Keratinocyte (primary cell): ENCODE results near the gene TUBGCP6. TPM values are rescaled to one million over a fixed set of nuclear protein-coding genes. Genes with fewer than 3 reads are reported as not detected.

Experiments
- DNase-seq: peaks from one replicate; pipeline ENCODE4 v3.0.0-alpha.2; 2011; ENCODE audit warnings: low read depth, missing footprints, low spot score
- FAIRE-seq: peaks from 2 replicates; lab custom pipeline; 2011; peaks lifted over from hg19 to GRCh38; lab: Jason Lieb, UNC
- H2AFZ ChIP-seq: 2 replicates; pipeline ENCODE4 v1.6.0; 2012; ENCODE audit warnings: low read length, control low read depth, inconsistent platforms; ENCODE audit not compliant: control insufficient read depth
- H3K27ac ChIP-seq: 2 replicates; pipeline ENCODE4 v1.5.1; 2011; ENCODE audit warnings: low read length; ENCODE audit not compliant: control insufficient read depth, insufficient read depth
- H3K27me3 ChIP-seq: 3 replicates; pipeline ENCODE4 v1.6.0; 2011; ENCODE audit warnings: low read length; ENCODE audit not compliant: control insufficient read depth, insufficient read depth; ENCODE audit errors: extremely low read depth
- H3K36me3 ChIP-seq, 2 experiments: 2 replicates in 1 of 2; 3 replicates in 1 of 2; pipeline ENCODE4 v1.5.1; 2011; ENCODE audit warnings: low read length in 2 of 2, mild to moderate bottlenecking in 1 of 2; ENCODE audit not compliant: control insufficient read depth in 2 of 2, insufficient read depth in 2 of 2; ENCODE audit errors: extremely low read depth in 1 of 2
- H3K4me1 ChIP-seq: 3 replicates; pipeline ENCODE4 v1.5.1; 2011; ENCODE audit warnings: low read length; ENCODE audit not compliant: control insufficient read depth, insufficient read depth; ENCODE audit errors: extremely low read depth
- H3K4me2 ChIP-seq: 3 replicates; pipeline ENCODE4 v1.6.0; 2011; ENCODE audit warnings: low read depth, low read length; ENCODE audit not compliant: control insufficient read depth, insufficient read depth; ENCODE audit errors: extremely low read depth
- H3K4me3 ChIP-seq, 3 experiments: fragments of 200-600 bp in 1 of 3; sonication (generic) in 1 of 3; 2 replicates in 2 of 3; 3 replicates in 1 of 3; pipeline ENCODE4 v1.5.1; 2011 to 2016; ENCODE audit warnings: low read length in 3 of 3, mild to moderate bottlenecking in 3 of 3, control low read depth in 2 of 3, inconsistent platforms in 1 of 3, low read depth in 1 of 3, mixed read lengths in 1 of 3, mixed run types in 1 of 3, moderate library complexity in 1 of 3; ENCODE audit not compliant: control insufficient read depth in 2 of 3, insufficient read depth in 2 of 3; ENCODE audit errors: extremely low read depth in 1 of 3
- H3K79me2 ChIP-seq: 2 replicates; pipeline ENCODE4 v1.6.0; 2012; ENCODE audit warnings: low read length; ENCODE audit not compliant: control insufficient read depth, insufficient read depth
- H3K9ac ChIP-seq: 3 replicates; pipeline ENCODE4 v1.6.0; 2011; ENCODE audit warnings: low read length; ENCODE audit not compliant: control insufficient read depth, insufficient read depth; ENCODE audit errors: extremely low read depth
- H3K9me1 ChIP-seq: 3 replicates; pipeline ENCODE4 v1.6.0; 2011; ENCODE audit warnings: low read length; ENCODE audit not compliant: control insufficient read depth, insufficient read depth; ENCODE audit errors: extremely low read depth
- H3K9me3 ChIP-seq: 2 replicates; pipeline ENCODE4 v1.5.1; 2012; ENCODE audit warnings: low read depth, low read length; ENCODE audit not compliant: control insufficient read depth
- H4K20me1 ChIP-seq: 3 replicates; pipeline ENCODE4 v1.6.0; 2011; ENCODE audit warnings: low read length; ENCODE audit not compliant: control insufficient read depth, insufficient read depth; ENCODE audit errors: extremely low read depth
- EZH2 ChIP-seq: IDR thresholded peaks from one replicate; pipeline ENCODE4 v1.6.1; 2012; ENCODE audit warnings: inconsistent platforms, mild to moderate bottlenecking, low read length, moderate library complexity
- dilution Hi-C: fragments of 300-500 bp; cut with MboI; formaldehyde crosslinking; loops from one replicate; pipeline ENCODE4 v1.7.0; 2020; ENCODE audit warnings: low sequenced_read_pairs; ENCODE audit not compliant: extremely low pct_ligation_motif_present
- polyA plus RNA-seq, 5 experiments: library from polyadenylated mRNA; depleted of rRNA in 3 of 5; stranded (reverse) in 3 of 5; stranded (forward) in 1 of 5; unstranded in 1 of 5; fragments of >200 nt; gene quantifications; 1 replicate in 1 of 5; 2 replicates in 3 of 5; 3 replicates in 1 of 5; pipeline versions ENCODE4 v1.2.1 to v1.2.3, GENCODE V29; 2011 to 2012; ENCODE audit warnings: missing spikeins in 2 of 5, low read depth in 1 of 5, low replicate concordance in 1 of 5
- TF ChIP-seq, protein P1 (sequence below), 3 experiments: IDR thresholded peaks in 1 of 3; conservative IDR thresholded peaks in 1 of 3; optimal IDR thresholded peaks in 1 of 3; 2 replicates in 2 of 3; 3 replicates in 1 of 3; pipeline versions ENCODE3 to v1.5.1; 2011; ENCODE audit warnings: low read length in 3 of 3, mild to moderate bottlenecking in 3 of 3, moderate library complexity in 2 of 3, control low read depth in 1 of 3, inconsistent platforms in 1 of 3; ENCODE audit not compliant: insufficient read depth in 2 of 3; ENCODE audit errors: extremely low read depth in 1 of 3

TUBGCP6 gene
- polyA plus RNA-seq, 1 donor (not counting 4 experiments of a cell fraction or from before 2014, with no cell fraction given) = 10.1 TPM

DNA sequence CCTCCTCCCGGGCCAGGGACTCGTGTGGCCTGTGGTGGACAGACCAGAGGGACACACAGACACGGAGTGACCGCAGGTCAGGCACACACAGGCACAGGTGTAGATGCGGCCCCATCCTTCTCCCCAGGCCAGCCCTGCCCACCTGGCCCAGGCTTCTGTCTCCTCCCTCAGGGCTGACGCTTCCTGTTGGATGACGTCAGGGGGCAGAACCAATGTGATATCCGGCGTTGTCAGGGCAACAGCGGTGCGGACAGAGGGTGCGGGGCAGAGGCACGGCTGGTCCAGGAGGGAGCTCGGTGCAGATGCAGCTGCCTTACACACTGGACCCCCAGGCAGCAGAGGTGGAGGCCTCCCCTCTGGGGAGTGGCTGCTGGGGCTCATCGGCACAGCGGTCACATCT, 2.9 kb upstream of the TUBGCP6 start:
- Histone ChIP-seq H2AFZ (no peak overlapping the region), H3K4me3 (no peak overlapping the region), H3K4me2 (no peak overlapping the region), H3K4me1 (peaks cover 15% of the 10 kb centered on the region), H3K27me3 (no peaks in the 10 kb centered on the region), H3K27ac (no peak overlapping the region), H4K20me1 (peaks cover 3% of the 10 kb centered on the region), H3K36me3 (peaks cover 4 to 9% of the 10 kb centered on the region in 2 experiments), H3K9me3 (no peaks in the 10 kb centered on the region), H3K79me2 (peaks cover 34% of the 10 kb centered on the region), H3K9ac (no peak overlapping the region), H3K9me1 (no peaks in the 10 kb centered on the region)
- TF ChIP-seq, protein P1, sequence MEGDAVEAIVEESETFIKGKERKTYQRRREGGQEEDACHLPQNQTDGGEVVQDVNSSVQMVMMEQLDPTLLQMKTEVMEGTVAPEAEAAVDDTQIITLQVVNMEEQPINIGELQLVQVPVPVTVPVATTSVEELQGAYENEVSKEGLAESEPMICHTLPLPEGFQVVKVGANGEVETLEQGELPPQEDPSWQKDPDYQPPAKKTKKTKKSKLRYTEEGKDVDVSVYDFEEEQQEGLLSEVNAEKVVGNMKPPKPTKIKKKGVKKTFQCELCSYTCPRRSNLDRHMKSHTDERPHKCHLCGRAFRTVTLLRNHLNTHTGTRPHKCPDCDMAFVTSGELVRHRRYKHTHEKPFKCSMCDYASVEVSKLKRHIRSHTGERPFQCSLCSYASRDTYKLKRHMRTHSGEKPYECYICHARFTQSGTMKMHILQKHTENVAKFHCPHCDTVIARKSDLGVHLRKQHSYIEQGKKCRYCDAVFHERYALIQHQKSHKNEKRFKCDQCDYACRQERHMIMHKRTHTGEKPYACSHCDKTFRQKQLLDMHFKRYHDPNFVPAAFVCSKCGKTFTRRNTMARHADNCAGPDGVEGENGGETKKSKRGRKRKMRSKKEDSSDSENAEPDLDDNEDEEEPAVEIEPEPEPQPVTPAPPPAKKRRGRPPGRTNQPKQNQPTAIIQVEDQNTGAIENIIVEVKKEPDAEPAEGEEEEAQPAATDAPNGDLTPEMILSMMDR (optimal IDR thresholded peaks at IDR 0.05 in 1 of 3, IDR thresholded peaks at IDR 0.05 in 1 of 3, conservative IDR thresholded peaks at IDR 0.05 in 1 of 3; ENCODE audit: extremely low read depth in 1 of 3, insufficient read depth in 2 of 3, low read length in 3 of 3) = no peak
- no peak for TF ChIP-seq EZH2
- FAIRE-seq (no peak), DNase-seq (no peak)
- dilution Hi-C loops = no loop called here

DNA sequence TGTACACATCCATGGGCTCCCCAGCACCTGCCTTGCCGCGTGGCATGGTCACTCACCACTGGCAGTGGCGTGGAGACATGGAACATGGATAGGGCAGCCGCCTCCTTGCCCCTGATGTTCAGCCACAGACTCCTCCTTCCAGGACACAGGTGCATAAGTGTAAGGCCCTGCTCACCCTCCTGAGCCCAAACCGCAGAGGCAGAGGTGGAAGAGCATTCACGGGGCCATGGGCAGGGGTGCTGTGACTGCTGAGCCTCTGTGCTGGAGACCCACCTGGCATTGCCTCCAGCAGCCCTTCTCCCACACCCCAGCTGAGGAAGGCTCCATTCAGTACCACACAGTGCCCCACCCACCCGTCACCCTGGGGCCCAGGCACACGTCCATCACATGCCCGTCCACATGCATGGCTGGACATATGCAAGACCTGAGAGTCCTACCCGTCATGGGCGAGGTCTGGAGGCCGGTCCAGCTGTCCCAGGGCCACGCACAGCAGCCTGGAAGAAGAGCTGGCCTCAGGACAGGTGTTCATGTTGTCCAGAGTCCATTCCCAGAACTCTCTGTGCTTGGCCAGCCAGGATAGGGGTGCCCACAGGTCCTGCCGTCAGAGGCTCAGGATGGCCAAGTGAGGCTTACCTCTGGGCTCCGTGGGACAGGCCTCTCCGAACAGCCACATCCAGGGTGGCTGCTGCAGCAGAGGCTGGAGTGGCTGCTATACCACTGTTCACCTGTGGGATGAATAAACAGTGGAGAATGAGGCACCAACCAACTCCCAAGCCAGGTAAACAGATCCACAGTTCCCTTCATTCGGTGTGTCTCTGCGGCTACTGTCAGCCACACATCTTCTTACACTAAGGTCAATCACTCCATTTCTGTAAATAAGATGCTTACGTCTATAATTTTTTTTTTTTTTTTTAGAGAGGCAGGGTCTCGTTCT, 1.7 kb upstream of the TUBGCP6 start:
- no peaks in the 10 kb centered on the region for H3K27me3 ChIP-seq
- H3K79me2 ChIP-seq = peaks cover 44% of the 10 kb centered on the region
- no peaks in the 10 kb centered on the region for H3K9me3 ChIP-seq
- TF ChIP-seq, protein P1 (optimal IDR thresholded peaks at IDR 0.05 in 1 of 3, IDR thresholded peaks at IDR 0.05 in 1 of 3, conservative IDR thresholded peaks at IDR 0.05 in 1 of 3; ENCODE audit: extremely low read depth in 1 of 3, insufficient read depth in 2 of 3, low read length in 3 of 3) = peak in 1 of 3 experiments; percentile 21
- no peak for TF ChIP-seq EZH2
- DNase-seq = no peak
- H3K9ac ChIP-seq = no peak overlapping the region
- no peak for FAIRE-seq
- no peak overlapping the region for H2AFZ ChIP-seq
- peaks cover 22% of the 10 kb centered on the region for H3K4me1 ChIP-seq
- dilution Hi-C loops = no loop called here
- H3K4me2 ChIP-seq = no peak overlapping the region
- H3K4me3 ChIP-seq = peak overlapping the region in 1 of 3 experiments; percentile 94
- peaks cover 4 to 9% of the 10 kb centered on the region in 2 experiments for H3K36me3 ChIP-seq
- H3K27ac ChIP-seq = no peak overlapping the region
- no peaks in the 10 kb centered on the region for H3K9me1 ChIP-seq
- peaks cover 3% of the 10 kb centered on the region for H4K20me1 ChIP-seq
